H9 (cell line): ENCODE data around the gene ACTN1. TPM values are rescaled to one million over a fixed set of nuclear protein-coding genes. Genes with fewer than 3 reads are reported as not detected.

Experiments used
- DNase-seq: peaks from one replicate; pipeline ENCODE4 v3.0.0-alpha.2; 2017
- H2AFZ ChIP-seq: one replicate; pipeline ENCODE4 v1.6.1; 2013; ENCODE audit warnings: mild to moderate bottlenecking, low read length, control low read depth, moderate library complexity
- H2AK5ac ChIP-seq: 2 replicates; pipeline ENCODE4 v1.6.1; 2013; ENCODE audit warnings: low read length, control low read depth, mixed read lengths; ENCODE audit not compliant: insufficient read length
- H2BK120ac ChIP-seq: one replicate; pipeline ENCODE4 v1.6.1; 2013; ENCODE audit warnings: low read depth, mild to moderate bottlenecking, low read length, control low read depth, inconsistent platforms; ENCODE audit not compliant: poor library complexity, severe bottlenecking
- H2BK12ac ChIP-seq: 2 replicates; pipeline ENCODE4 v1.6.1; 2013; ENCODE audit warnings: low read length, control low read depth, mixed read lengths, low read depth; ENCODE audit not compliant: insufficient read length
- H2BK15ac ChIP-seq: 2 replicates; pipeline ENCODE4 v1.6.1; 2013; ENCODE audit warnings: low read depth, low read length, control low read depth
- H2BK20ac ChIP-seq: one replicate; pipeline ENCODE4 v1.6.1; 2013; ENCODE audit warnings: low read depth, mild to moderate bottlenecking, low read length, control low read depth, inconsistent platforms; ENCODE audit not compliant: poor library complexity, severe bottlenecking
- H2BK5ac ChIP-seq: 2 replicates; pipeline ENCODE4 v1.6.1; 2013; ENCODE audit warnings: low read length, control low read depth, mixed read lengths; ENCODE audit not compliant: insufficient read length
- H3K14ac ChIP-seq: 2 replicates; pipeline ENCODE4 v1.6.1; 2013; ENCODE audit warnings: low read length, control low read depth; ENCODE audit not compliant: insufficient read depth
- H3K18ac ChIP-seq: 2 replicates; pipeline ENCODE4 v1.6.1; 2013; ENCODE audit warnings: low read depth, mild to moderate bottlenecking, mixed read lengths, low read length, control low read depth; ENCODE audit not compliant: insufficient read length
- H3K23ac ChIP-seq: 2 replicates; pipeline ENCODE4 v1.6.1; 2013; ENCODE audit warnings: low read length, control low read depth, mixed read lengths, low read depth; ENCODE audit not compliant: insufficient read length
- H3K23me2 ChIP-seq: 2 replicates; pipeline ENCODE4 v1.6.1; 2013; ENCODE audit warnings: low read depth, mild to moderate bottlenecking, mixed read lengths, low read length, control low read depth; ENCODE audit not compliant: insufficient read length, poor library complexity, severe bottlenecking
- H3K27ac ChIP-seq: 2 replicates; pipeline ENCODE4 v1.5.1; 2013; ENCODE audit warnings: low read length, control low read depth, mixed read lengths, low read depth; ENCODE audit not compliant: insufficient read length
- H3K27me3 ChIP-seq: 2 replicates; pipeline ENCODE4 v1.6.1; 2013; ENCODE audit warnings: low read length, control low read depth, inconsistent platforms; ENCODE audit not compliant: insufficient read depth
- H3K4ac ChIP-seq: 2 replicates; pipeline ENCODE4 v1.6.1; 2013; ENCODE audit warnings: low read depth, mild to moderate bottlenecking, control low read depth, inconsistent platforms, low read length, moderate library complexity
- H3K4me1 ChIP-seq: 2 replicates; pipeline ENCODE4 v1.6.1; 2013; ENCODE audit warnings: low read length, control low read depth, inconsistent platforms; ENCODE audit not compliant: insufficient read depth
- H3K4me2 ChIP-seq: 2 replicates; pipeline ENCODE4 v1.6.1; 2013; ENCODE audit warnings: low read length, control low read depth, mixed read lengths; ENCODE audit not compliant: insufficient read length, insufficient read depth
- H3K56ac ChIP-seq: 2 replicates; pipeline ENCODE4 v1.6.1; 2013; ENCODE audit warnings: low read depth, mild to moderate bottlenecking, mixed read lengths, low read length, control low read depth; ENCODE audit not compliant: insufficient read length
- H3K79me1 ChIP-seq: 2 replicates; pipeline ENCODE4 v1.6.1; 2013; ENCODE audit warnings: low read depth, mild to moderate bottlenecking, moderate library complexity, low read length, control low read depth, inconsistent platforms; ENCODE audit not compliant: insufficient read depth, poor library complexity, severe bottlenecking
- H3K79me2 ChIP-seq: 2 replicates; pipeline ENCODE4 v1.6.1; 2013; ENCODE audit warnings: low read length, control low read depth, inconsistent platforms; ENCODE audit not compliant: insufficient read depth
- H3K9ac ChIP-seq: 2 replicates; pipeline ENCODE4 v1.6.1; 2013; ENCODE audit warnings: low read length, control low read depth, mixed read lengths; ENCODE audit not compliant: insufficient read length; ENCODE audit errors: extremely low read depth
- H3K9me3 ChIP-seq: one replicate; pipeline ENCODE4 v1.6.1; 2013; ENCODE audit warnings: low read depth, low read length, inconsistent platforms; ENCODE audit not compliant: control insufficient read depth
- H3T11ph ChIP-seq: one replicate; pipeline ENCODE4 v1.6.1; 2013; ENCODE audit warnings: mild to moderate bottlenecking, low read length, control low read depth, inconsistent platforms
- H4K20me1 ChIP-seq: one replicate; pipeline ENCODE4 v1.6.1; 2013; ENCODE audit not compliant: control insufficient read depth, insufficient read length, insufficient read depth
- H4K5ac ChIP-seq: 2 replicates; pipeline ENCODE4 v1.6.1; 2013; ENCODE audit warnings: low read depth, mild to moderate bottlenecking, mixed read lengths, low read length, control low read depth; ENCODE audit not compliant: insufficient read length
- H4K8ac ChIP-seq: replicated peaks from 2 replicates; pipeline ENCODE4 v1.6.1; 2013; ENCODE audit warnings: low read length, control low read depth, mixed read lengths, low read depth; ENCODE audit not compliant: insufficient read length
- H4K91ac ChIP-seq: 2 replicates; pipeline ENCODE4 v1.6.1; 2013; ENCODE audit warnings: low read depth, mild to moderate bottlenecking, moderate library complexity, mixed read lengths, low read length, control low read depth; ENCODE audit not compliant: insufficient read length
- H3K27ac Mint-ChIP-seq, 3 experiments: 2 replicates in 2 of 3; 3 replicates in 1 of 3; pipeline ENCODE4 v1.8.0; 2020 to 2021; ENCODE audit warnings: mixed read lengths in 3 of 3, mild to moderate bottlenecking in 1 of 3, moderate library complexity in 1 of 3
- H3K27me3 Mint-ChIP-seq: 2 replicates; pipeline ENCODE4 v1.8.0; 2021; ENCODE audit warnings: low read depth, mild to moderate bottlenecking, moderate library complexity, mixed read lengths
- H3K36me3 Mint-ChIP-seq, 3 experiments: 2 replicates in 2 of 3; 3 replicates in 1 of 3; pipeline ENCODE4 v1.8.0; 2020 to 2021; ENCODE audit warnings: low read depth in 3 of 3, mixed read lengths in 3 of 3; ENCODE audit not compliant: insufficient read depth in 1 of 3
- H3K4me1 Mint-ChIP-seq, 2 experiments: 2 replicates each; pipeline ENCODE4 v1.8.0; 2020; ENCODE audit warnings: mixed read lengths in 2 of 2
- H3K4me3 Mint-ChIP-seq, 2 experiments: 2 replicates in 1 of 2; 3 replicates in 1 of 2; pipeline ENCODE4 v1.8.0; 2020 to 2021; ENCODE audit warnings: mild to moderate bottlenecking in 2 of 2, mixed read lengths in 2 of 2, moderate library complexity in 1 of 2
- H3K9me3 Mint-ChIP-seq, 2 experiments: 2 replicates in 1 of 2; 3 replicates in 1 of 2; pipeline ENCODE4 v1.8.0; 2020; ENCODE audit warnings: mild to moderate bottlenecking in 2 of 2, mixed read lengths in 2 of 2, moderate library complexity in 1 of 2
- CTCF ChIP-seq: fragments of 200-600 bp; sonication (generic); conservative IDR thresholded peaks from 3 replicates; pipeline ENCODE4 v1.8.0; 2021; ENCODE audit warnings: antibody characterized with exemption, mild to moderate bottlenecking
- WGBS: extraction: QIAGEN DNeasy Blood & Tissue Kit; methylation state at CpG from one replicate; pipeline ENCODE4 v1.1.7; 2013; ENCODE audit warnings: missing lambda C conversion rate, low lambda C conversion rate, mixed read lengths; ENCODE audit not compliant: insufficient read length; ENCODE audit errors: extremely low coverage; 5-methylcytosine and 5-hydroxymethylcytosine counted together
- total RNA-seq: library from RNA; stranded (reverse); gene quantifications from 2 replicates; pipeline ENCODE4 v1.2.1, GENCODE V29; 2021

ACTN1 gene
- total RNA-seq, 1 experiment from 2014 or later, result 219 TPM

GRCh38 chr14:68931063-68931462 is 48.0 kb downstream of the ACTN1 start:
- no peak overlapping the region for H2BK20ac ChIP-seq
- H4K8ac ChIP-seq, result no peak overlapping the region

More at GRCh38 chr14:68931063-68931462, 48.0 kb downstream of the ACTN1 start:
- Histone ChIP-seq H3K23me2 (no peaks in the 10 kb centered on the region), H3K79me2 (peaks cover 29% of the 10 kb centered on the region), H3K14ac (no peak overlapping the region), H3K27ac (no peak overlapping the region), H3K23ac (no peak overlapping the region), H3K18ac (no peak overlapping the region), H2BK15ac (no peak overlapping the region), H4K5ac (no peak overlapping the region), H3K79me1 (peaks cover 10% of the 10 kb centered on the region), H2AK5ac (no peak overlapping the region), H3T11ph (no peak overlapping the region), H2BK5ac (no peak overlapping the region), H2BK12ac (no peak overlapping the region), H3K27me3 (no peaks in the 10 kb centered on the region), H3K9ac (no peak overlapping the region), H3K56ac (no peak overlapping the region), H4K91ac (no peak overlapping the region), H3K4me1 (no peaks in the 10 kb centered on the region), H3K4me2 (no peak overlapping the region), H3K4ac (no peak overlapping the region), H2BK120ac (no peak overlapping the region), H2AFZ (no peak overlapping the region), H4K20me1 (no peaks in the 10 kb centered on the region), H3K9me3 (no peaks in the 10 kb centered on the region)
- Mint-ChIP-seq H3K27me3 (no peaks in the 10 kb centered on the region), H3K4me1 (peaks cover 43 to 57% of the 10 kb centered on the region in 2 experiments), H3K36me3 (peaks cover 4 to 24% (median 8%) of the 10 kb centered on the region in 3 experiments; a peak in 6 of 7 replicates), H3K9me3 (0 out of 5 replicates have a peak, but pooled peaks cover 0 to under 1% of the 10 kb centered on the region in 2 experiments), H3K27ac (peak overlapping the region in 1 of 3 experiments; percentile 65; a peak in 2 of 7 replicates), H3K4me3 (no peak overlapping the region)
- DNase-seq, result no peak
- no peak for TF ChIP-seq CTCF
- no CpG with 5 or more reads among the region's 3 CpGs for WGBS
